T-cell (primary cell): Measurements from ENCODE around the gene MMP20. TPM values are rescaled to one million over a fixed set of nuclear protein-coding genes. Genes with fewer than 3 reads are reported as not detected.

Source experiments
- ATAC-seq, 4 experiments: fragments of 200-7000 bp in 3 of 4; fragments of 150-1000 bp in 1 of 4; cut with Tn5 transposase; replicated peaks in 1 of 4; 1 replicate in 3 of 4; 2 replicates in 1 of 4; pipeline ENCODE4 v1.10.0; 2021; ENCODE audit warnings: moderate library complexity in 3 of 4, mild to moderate bottlenecking in 2 of 4, moderate number of reproducible peaks in 1 of 4
- CTCF ChIA-PET, 2 donors: fragments of 300-600 bp; sonication (Branson Sonifier 250); formaldehyde crosslinking; loops; one replicate each; lab custom pipeline; 2022; ENCODE audit warnings: antibody characterized with exemption in 2 of 2; lab: Charles Lee
- POLR2A ChIA-PET, 2 donors: fragments of 300-600 bp; sonication (Branson Sonifier 250); formaldehyde crosslinking; loops; one replicate each; lab custom pipeline; 2022; ENCODE audit warnings: antibody characterized with exemption in 2 of 2; lab: Charles Lee
- DNase-seq, 35 experiments: peaks; one replicate each; pipeline versions ENCODE4 v3.0.0 to v3.0.0-alpha.2; 2013 to 2023
- H3K27ac ChIP-seq: one replicate; pipeline ENCODE4 v1.5.1; 2013; ENCODE audit warnings: low read length
- H3K27me3 ChIP-seq, 2 experiments: replicated peaks in 1 of 2; 1 replicate in 1 of 2; 2 replicates in 1 of 2; pipeline versions ENCODE4 v1.6.1 to v1.7.0; 2013; ENCODE audit warnings: low read length in 1 of 2, mixed read lengths in 1 of 2; ENCODE audit not compliant: control insufficient read depth in 2 of 2, insufficient read depth in 2 of 2; ENCODE audit errors: extremely low read depth in 1 of 2
- H3K36me3 ChIP-seq, 2 donors: 1 replicate in 1 of 2; 2 replicates in 1 of 2; pipeline versions ENCODE4 v1.6.1 to v1.7.0; 2013; ENCODE audit warnings: low read length in 1 of 2; ENCODE audit not compliant: control insufficient read depth in 2 of 2, insufficient read depth in 1 of 2; ENCODE audit errors: extremely low read depth in 1 of 2
- H3K4me1 ChIP-seq, 2 experiments: 1 replicate in 1 of 2; 2 replicates in 1 of 2; pipeline versions ENCODE4 v1.6.1 to v1.7.0; 2013; ENCODE audit warnings: low read length in 2 of 2, mixed read lengths in 1 of 2; ENCODE audit not compliant: insufficient read depth in 2 of 2, control insufficient read depth in 1 of 2; ENCODE audit errors: extremely low read depth in 1 of 2
- H3K4me3 ChIP-seq, 2 donors: 1 replicate in 1 of 2; 2 replicates in 1 of 2; pipeline versions ENCODE4 v1.5.1 to v1.7.0; 2013; ENCODE audit warnings: mild to moderate bottlenecking in 2 of 2, low read length in 1 of 2, moderate library complexity in 1 of 2; ENCODE audit not compliant: control insufficient read depth in 1 of 2; ENCODE audit errors: extremely low read depth in 1 of 2
- H3K9me3 ChIP-seq: 2 replicates; pipeline ENCODE4 v1.7.0; 2013
- H3K27ac Mint-ChIP-seq, 2 donors: one replicate each; pipeline ENCODE4 v1.8.0; 2020 to 2021; ENCODE audit warnings: mild to moderate bottlenecking in 2 of 2, mixed read lengths in 2 of 2
- H3K27me3 Mint-ChIP-seq, 2 donors: one replicate each; pipeline ENCODE4 v1.8.0; 2021 to 2022; ENCODE audit warnings: mixed read lengths in 2 of 2
- H3K36me3 Mint-ChIP-seq: one replicate; pipeline ENCODE4 v1.8.0; 2021; ENCODE audit warnings: mixed read lengths
- H3K4me1 Mint-ChIP-seq, 3 donors: one replicate each; pipeline ENCODE4 v1.8.0; 2020 to 2022; ENCODE audit warnings: mixed read lengths in 3 of 3, mild to moderate bottlenecking in 1 of 3
- H3K4me3 Mint-ChIP-seq, 3 donors: one replicate each; pipeline ENCODE4 v1.8.0; 2020 to 2022; ENCODE audit warnings: mild to moderate bottlenecking in 3 of 3, mixed read lengths in 3 of 3, moderate library complexity in 3 of 3
- H3K9me3 Mint-ChIP-seq, 3 donors: one replicate each; pipeline ENCODE4 v1.8.0; 2020 to 2022; ENCODE audit warnings: mixed read lengths in 3 of 3
- WGBS: methylation state at CpG from one replicate; pipeline ENCODE4 v1.1.5; 2013; ENCODE audit warnings: missing lambda C conversion rate; ENCODE audit not compliant: insufficient coverage; 5-methylcytosine and 5-hydroxymethylcytosine counted together
- total RNA-seq, 35 experiments: library from RNA in 6 of 35; stranded (reverse) in 6 of 35; fragments of 120-200 nt in 1 of 35; gene quantifications; one replicate each; pipeline versions ENCODE4 v1.2.1 to v1.2.4 and lab custom pipeline; 2013 to 2026

MMP20 gene, protein sequence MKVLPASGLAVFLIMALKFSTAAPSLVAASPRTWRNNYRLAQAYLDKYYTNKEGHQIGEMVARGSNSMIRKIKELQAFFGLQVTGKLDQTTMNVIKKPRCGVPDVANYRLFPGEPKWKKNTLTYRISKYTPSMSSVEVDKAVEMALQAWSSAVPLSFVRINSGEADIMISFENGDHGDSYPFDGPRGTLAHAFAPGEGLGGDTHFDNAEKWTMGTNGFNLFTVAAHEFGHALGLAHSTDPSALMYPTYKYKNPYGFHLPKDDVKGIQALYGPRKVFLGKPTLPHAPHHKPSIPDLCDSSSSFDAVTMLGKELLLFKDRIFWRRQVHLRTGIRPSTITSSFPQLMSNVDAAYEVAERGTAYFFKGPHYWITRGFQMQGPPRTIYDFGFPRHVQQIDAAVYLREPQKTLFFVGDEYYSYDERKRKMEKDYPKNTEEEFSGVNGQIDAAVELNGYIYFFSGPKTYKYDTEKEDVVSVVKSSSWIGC
- total RNA-seq (not detected), total RNA-seq (lab: John Stamatoyannopoulos, UW) (0 to 0.09 (median 0) reads per million in 29 experiments)
- not detected for total RNA-seq (2013)

DNA sequence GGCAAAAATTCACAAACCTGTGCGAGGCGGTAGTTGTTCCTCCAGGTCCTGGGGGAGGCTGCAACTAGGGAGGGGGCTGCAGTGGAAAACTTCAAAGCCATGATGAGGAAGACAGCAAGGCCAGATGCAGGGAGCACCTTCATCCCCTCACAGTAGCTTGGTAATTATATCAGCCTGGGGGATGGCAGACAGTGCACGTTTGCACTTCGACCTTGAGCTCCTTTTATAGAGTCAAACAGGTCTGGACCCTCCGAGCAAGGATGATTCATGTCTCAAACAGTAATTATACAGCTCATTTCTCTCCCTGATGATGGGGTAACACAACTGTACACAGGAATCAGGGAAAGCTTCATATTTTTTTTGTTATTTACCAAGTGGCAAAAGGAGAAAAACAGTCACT is at the start of gene MMP20:
Gene MMP20 (minus strand): TSS at position 156 of the 400 bp plus-strand sequence. CDS start 13 bp downstream, at position 143.
- Mint-ChIP-seq H3K27me3 (peaks cover 5 to 10% of the 10 kb centered on the region in 2 donors), H3K27ac (no peak within 1 kb of the TSS), H3K9me3 (no peaks in the 10 kb centered on the region), H3K36me3 (no peaks in the 10 kb centered on the region), H3K4me1 (no peaks in the 10 kb centered on the region), H3K4me3 (no peak within 1 kb of the TSS)
- H3K27me3 ChIP-seq = peaks cover 0 to 3% of the 10 kb centered on the region in 2 experiments
- H3K4me3 ChIP-seq = no peak within 1 kb of the TSS
- no peaks in the 10 kb centered on the region for H3K9me3 ChIP-seq
- H3K36me3 ChIP-seq = no peaks in the 10 kb centered on the region
- no peaks in the 10 kb centered on the region for H3K4me1 ChIP-seq
- WGBS = 100% methylated on average over 2 of the region's 5 CpGs
- ChIA-PET CTCF (no interaction called here), POLR2A (no interaction called here)
- no peak within 1 kb of the TSS for H3K27ac ChIP-seq
- ATAC-seq (no peak), DNase-seq (no peak)

DNA sequence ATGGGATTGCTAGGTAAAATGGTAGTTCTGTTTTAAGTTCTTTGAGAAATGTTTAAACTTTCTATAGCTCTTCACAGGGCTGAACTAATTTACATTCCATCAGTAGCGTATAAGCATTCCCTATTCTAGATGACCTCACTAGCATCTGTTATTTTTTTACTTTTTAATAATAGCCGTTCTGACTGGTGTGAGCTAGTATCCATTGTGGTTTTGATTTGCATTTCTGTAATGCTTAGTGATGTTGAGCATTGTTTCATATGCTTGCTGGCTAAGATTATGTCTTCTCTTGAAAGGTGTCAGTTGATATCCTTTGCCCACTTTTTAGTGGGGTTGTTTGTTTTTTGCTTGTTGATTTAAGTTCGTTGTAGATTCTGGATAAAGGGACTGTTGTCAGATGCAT is 44.5 kb upstream of the MMP20 start:
- no peak overlapping the region for H3K27ac Mint-ChIP-seq
- Histone ChIP-seq H3K36me3 (no peaks in the 10 kb centered on the region), H3K4me1 (peaks cover 0 to 4% of the 10 kb centered on the region in 2 experiments), H3K9me3 (no peaks in the 10 kb centered on the region), H3K4me3 (no peak overlapping the region), H3K27ac (no peak overlapping the region), H3K27me3 (no peaks in the 10 kb centered on the region)
- H3K27me3 Mint-ChIP-seq = peaks cover 7% of the 10 kb centered on the region in 2 donors
- WGBS = no CpG with 5 or more reads among the region's 3 CpGs
- DNase-seq = no peak
- no peak overlapping the region for H3K4me3 Mint-ChIP-seq
- POLR2A ChIA-PET = no interaction called here
- peaks cover 0 to 5% (median 1%) of the 10 kb centered on the region in 3 donors for H3K4me1 Mint-ChIP-seq
- ATAC-seq = no peak
- H3K9me3 Mint-ChIP-seq = no peaks in the 10 kb centered on the region
- H3K36me3 Mint-ChIP-seq = no peaks in the 10 kb centered on the region
- CTCF ChIA-PET = interaction anchor here in 1 of 2 donors (1.0 kb wide), 1 partner anchor 24 kb away, joined by 3 read pairs; no protein-coding TSS in a partner anchor

DNA sequence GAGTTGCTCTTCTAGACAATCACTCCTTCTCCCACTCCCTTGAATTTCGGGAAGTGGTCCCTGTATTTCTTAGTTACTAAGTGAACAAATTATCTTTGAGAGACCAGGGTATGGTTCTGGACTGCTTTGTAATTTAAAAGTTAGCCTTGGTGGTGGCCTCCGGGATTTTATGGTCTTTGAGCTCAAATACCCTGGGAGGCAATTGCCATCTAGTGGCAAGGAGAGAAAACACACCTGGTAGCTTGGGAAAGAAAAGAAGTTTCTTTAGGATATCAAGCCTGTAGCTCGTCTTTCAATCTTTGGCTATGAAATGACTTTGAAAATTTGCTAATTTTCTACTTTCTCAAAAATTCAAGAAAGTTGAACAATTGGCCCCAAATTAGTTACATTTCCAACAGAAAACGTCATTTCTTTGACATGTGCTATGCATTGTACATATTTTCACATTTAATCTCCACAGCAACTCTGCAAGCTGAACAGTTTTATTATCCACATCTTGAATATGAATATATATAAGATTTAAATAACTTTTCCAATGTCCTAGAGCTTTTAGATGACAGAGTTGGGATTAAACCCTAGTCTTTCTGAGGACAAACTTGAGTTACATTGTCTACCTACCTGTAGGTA is 41.3 kb upstream of the MMP20 start:
- 0% methylated on average over 1 of the region's 4 CpGs for WGBS
- Mint-ChIP-seq H3K27ac (no peak overlapping the region), H3K4me1 (peaks cover 0 to 5% (median 1%) of the 10 kb centered on the region in 3 donors), H3K27me3 (peaks cover 5 to 7% of the 10 kb centered on the region in 2 donors), H3K36me3 (no peaks in the 10 kb centered on the region), H3K4me3 (no peak overlapping the region), H3K9me3 (no peaks in the 10 kb centered on the region)
- Histone ChIP-seq H3K4me1 (peaks cover 0 to 4% of the 10 kb centered on the region in 2 experiments), H3K4me3 (no peak overlapping the region), H3K36me3 (no peaks in the 10 kb centered on the region), H3K9me3 (no peaks in the 10 kb centered on the region), H3K27me3 (no peaks in the 10 kb centered on the region), H3K27ac (no peak overlapping the region)
- peak in 6 of 35 experiments; percentile 1 to 53 (median 10) for DNase-seq
- ATAC-seq = peak in 2 of 4 experiments; percentile 42 to 46
- CTCF ChIA-PET = interaction anchor here (0.6 to 3.1 kb wide), 28 partner anchors 8 to 806 kb away, joined by 3 to 51 read pairs (median 4); no protein-coding TSS in a partner anchor
- POLR2A ChIA-PET = no interaction called here

DNA sequence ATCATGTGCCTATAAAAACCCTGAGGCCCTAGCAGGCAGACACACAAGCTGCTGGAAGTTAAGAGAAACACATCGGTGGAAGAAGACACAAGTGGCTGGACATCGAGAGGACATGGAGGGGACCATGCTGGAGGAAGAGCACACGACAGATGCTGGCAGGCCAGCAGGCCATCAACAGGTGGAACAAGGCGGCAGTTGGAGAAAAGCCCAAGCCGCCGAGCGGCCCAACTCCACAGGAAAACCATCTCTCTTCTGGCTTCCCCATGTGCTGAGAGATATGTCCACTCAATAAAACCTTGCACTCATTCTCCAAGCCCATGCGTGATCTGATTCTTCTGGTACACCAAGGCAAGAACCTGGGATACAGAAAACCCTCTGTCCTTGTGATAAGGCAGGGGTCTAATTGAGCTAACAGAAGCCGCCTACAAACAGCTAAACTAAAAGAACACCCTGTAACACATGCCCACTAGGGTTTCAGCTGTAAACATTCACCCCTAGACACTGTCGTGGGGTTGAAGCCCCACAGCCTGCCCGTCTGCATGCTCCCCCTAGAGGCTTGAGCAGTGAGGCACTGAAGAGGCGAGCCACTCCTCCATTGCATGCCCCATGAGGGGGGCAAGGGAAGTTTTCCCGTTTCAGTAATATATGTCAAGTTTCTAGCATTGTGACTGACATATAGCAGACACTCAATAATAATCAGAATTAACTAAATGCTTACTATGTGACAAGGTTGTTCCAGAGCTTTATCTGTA is 39.0 kb upstream of the MMP20 start:
- H3K27ac Mint-ChIP-seq = no peak overlapping the region
- peak in 2 of 4 experiments; percentile 43 to 51 for ATAC-seq
- WGBS = 81% methylated on average over 6 of the region's 13 CpGs
- peaks cover 9 to 10% of the 10 kb centered on the region in 2 donors for H3K27me3 Mint-ChIP-seq
- ChIA-PET CTCF (no interaction called here), POLR2A (no interaction called here)
- no peaks in the 10 kb centered on the region for H3K9me3 ChIP-seq
- no peak overlapping the region for H3K4me3 ChIP-seq
- no peak overlapping the region for H3K27ac ChIP-seq
- no peaks in the 10 kb centered on the region for H3K9me3 Mint-ChIP-seq
- no peaks in the 10 kb centered on the region for H3K36me3 ChIP-seq
- DNase-seq = peak in 6 of 35 experiments; percentile 2 to 11 (median 4)
- H3K36me3 Mint-ChIP-seq = no peaks in the 10 kb centered on the region
- peaks cover 0 to 5% (median 1%) of the 10 kb centered on the region in 3 donors for H3K4me1 Mint-ChIP-seq
- no peak overlapping the region for H3K4me3 Mint-ChIP-seq
- peaks cover 0 to 3% of the 10 kb centered on the region in 2 experiments for H3K27me3 ChIP-seq
- peaks cover 0 to 4% of the 10 kb centered on the region in 2 experiments for H3K4me1 ChIP-seq

DNA sequence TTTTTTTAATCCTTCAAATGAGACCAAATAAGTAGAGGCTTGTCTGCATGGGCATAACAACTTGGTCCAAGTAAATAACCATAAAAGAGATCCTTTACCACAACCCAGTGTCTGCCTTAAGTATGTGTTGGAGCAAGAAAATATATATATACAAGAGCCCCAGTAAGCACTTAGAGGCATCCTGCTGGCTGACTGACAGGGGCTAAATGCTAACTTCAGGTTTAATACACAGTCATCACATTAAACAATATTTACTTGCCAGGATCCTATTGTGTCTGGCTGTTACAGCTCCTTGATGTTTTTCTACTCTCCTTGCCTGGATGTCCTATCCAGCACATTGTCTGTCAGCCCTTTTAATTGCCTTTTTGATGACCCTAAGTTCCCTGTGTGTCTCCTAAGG is 37.5 kb upstream of the MMP20 start:
- peaks cover 0 to 5% (median 1%) of the 10 kb centered on the region in 3 donors for H3K4me1 Mint-ChIP-seq
- Histone ChIP-seq H3K27ac (no peak overlapping the region), H3K9me3 (no peaks in the 10 kb centered on the region), H3K4me1 (peaks cover 0 to 4% of the 10 kb centered on the region in 2 experiments), H3K36me3 (no peaks in the 10 kb centered on the region), H3K27me3 (peaks cover 0 to 3% of the 10 kb centered on the region in 2 experiments), H3K4me3 (no peak overlapping the region)
- no peak overlapping the region for H3K27ac Mint-ChIP-seq
- H3K4me3 Mint-ChIP-seq = no peak overlapping the region
- ATAC-seq (no peak), DNase-seq (no peak)
- H3K27me3 Mint-ChIP-seq = peaks cover 14 to 15% of the 10 kb centered on the region in 2 donors
- no peaks in the 10 kb centered on the region for H3K9me3 Mint-ChIP-seq
- ChIA-PET CTCF (no interaction called here), POLR2A (no interaction called here)
- no peaks in the 10 kb centered on the region for H3K36me3 Mint-ChIP-seq

DNA sequence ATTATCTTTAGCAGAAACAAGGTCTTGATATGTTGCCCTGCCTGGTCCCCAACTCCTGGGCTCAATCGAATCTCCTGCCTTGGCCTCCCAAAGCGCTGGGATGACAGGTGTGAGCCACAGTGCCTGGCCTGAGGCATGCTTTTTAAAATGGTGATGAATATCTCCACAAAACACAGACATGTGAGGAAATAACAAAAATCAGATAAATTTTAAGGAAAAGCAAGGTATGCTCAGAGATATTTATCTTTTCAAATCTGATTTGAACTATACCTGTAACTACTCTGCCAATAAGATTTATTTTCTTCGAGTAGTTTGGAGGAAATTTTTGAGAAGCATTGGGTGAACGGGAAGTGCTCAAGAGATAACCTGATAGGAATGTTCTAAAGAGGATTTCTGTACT is 35.9 kb upstream of the MMP20 start:
- Histone ChIP-seq H3K27me3 (peaks cover 0 to 3% of the 10 kb centered on the region in 2 experiments), H3K36me3 (no peaks in the 10 kb centered on the region), H3K4me3 (no peak overlapping the region), H3K4me1 (peaks cover 0 to under 1% of the 10 kb centered on the region in 2 experiments), H3K27ac (no peak overlapping the region), H3K9me3 (no peaks in the 10 kb centered on the region)
- H3K4me1 Mint-ChIP-seq = peaks cover 0 to 1% (median under 1%) of the 10 kb centered on the region in 3 donors
- H3K27ac Mint-ChIP-seq = no peak overlapping the region
- DNase-seq = no peak
- no peak overlapping the region for H3K4me3 Mint-ChIP-seq
- no peaks in the 10 kb centered on the region for H3K36me3 Mint-ChIP-seq
- H3K27me3 Mint-ChIP-seq = peaks cover 19 to 22% of the 10 kb centered on the region in 2 donors
- POLR2A ChIA-PET = no interaction called here
- no peak for ATAC-seq
- H3K9me3 Mint-ChIP-seq = no peaks in the 10 kb centered on the region
- WGBS = no CpG with 5 or more reads among the region's 4 CpGs
- CTCF ChIA-PET = no interaction called here
